GM12872 (cell line): ENCODE results near the gene DHRS12.

Experiments used
- TF ChIP-seq, protein P1 (sequence below): IDR thresholded peaks from 3 replicates; pipeline ENCODE4 v1.5.1; 2011; ENCODE audit warnings: low read depth, mild to moderate bottlenecking, low read length, moderate library complexity; ENCODE audit not compliant: insufficient read depth

The DHRS12 gene

DNA sequence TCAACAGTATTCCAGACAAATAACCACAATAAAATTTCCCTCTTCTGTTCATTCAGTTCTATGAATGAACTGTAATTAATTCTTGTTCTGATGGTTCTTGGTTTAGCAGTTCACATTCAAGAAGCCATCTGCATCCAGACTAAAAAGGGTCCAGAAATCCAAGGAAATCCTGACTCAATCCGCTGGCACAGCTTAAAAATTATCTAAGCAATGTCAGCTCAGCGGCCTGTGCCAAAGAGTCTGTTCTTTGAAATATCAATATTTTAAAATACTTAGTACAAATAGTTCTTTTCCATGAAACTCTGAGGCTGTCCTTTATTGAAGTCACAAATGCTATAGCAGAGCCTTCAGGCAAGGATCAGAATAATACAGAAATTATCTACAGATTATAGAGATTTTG lies 57.2 kb downstream of the DHRS12 start:
- TF ChIP-seq, protein P1, sequence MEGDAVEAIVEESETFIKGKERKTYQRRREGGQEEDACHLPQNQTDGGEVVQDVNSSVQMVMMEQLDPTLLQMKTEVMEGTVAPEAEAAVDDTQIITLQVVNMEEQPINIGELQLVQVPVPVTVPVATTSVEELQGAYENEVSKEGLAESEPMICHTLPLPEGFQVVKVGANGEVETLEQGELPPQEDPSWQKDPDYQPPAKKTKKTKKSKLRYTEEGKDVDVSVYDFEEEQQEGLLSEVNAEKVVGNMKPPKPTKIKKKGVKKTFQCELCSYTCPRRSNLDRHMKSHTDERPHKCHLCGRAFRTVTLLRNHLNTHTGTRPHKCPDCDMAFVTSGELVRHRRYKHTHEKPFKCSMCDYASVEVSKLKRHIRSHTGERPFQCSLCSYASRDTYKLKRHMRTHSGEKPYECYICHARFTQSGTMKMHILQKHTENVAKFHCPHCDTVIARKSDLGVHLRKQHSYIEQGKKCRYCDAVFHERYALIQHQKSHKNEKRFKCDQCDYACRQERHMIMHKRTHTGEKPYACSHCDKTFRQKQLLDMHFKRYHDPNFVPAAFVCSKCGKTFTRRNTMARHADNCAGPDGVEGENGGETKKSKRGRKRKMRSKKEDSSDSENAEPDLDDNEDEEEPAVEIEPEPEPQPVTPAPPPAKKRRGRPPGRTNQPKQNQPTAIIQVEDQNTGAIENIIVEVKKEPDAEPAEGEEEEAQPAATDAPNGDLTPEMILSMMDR, result no peak

DNA sequence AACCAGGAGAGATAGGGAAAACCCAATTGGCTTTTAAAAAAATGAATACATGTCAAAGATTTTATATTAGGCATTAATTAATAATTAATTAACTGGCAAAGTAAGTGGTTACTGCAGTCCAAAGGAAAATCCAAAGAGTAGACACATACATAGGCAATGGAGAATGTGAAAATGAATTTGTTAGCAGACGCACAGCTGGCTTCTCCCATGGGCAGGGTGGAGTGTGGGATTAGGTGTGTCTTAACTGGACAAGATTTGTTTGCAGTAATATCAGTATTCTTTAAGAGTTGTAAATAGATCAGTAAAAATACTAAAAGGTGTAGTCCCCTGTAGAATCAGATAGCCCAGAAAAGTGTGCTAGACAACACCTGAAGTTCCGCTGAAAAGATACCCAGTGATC lies 58.7 kb downstream of the DHRS12 start:
- TF ChIP-seq, protein P1, result no peak

DNA sequence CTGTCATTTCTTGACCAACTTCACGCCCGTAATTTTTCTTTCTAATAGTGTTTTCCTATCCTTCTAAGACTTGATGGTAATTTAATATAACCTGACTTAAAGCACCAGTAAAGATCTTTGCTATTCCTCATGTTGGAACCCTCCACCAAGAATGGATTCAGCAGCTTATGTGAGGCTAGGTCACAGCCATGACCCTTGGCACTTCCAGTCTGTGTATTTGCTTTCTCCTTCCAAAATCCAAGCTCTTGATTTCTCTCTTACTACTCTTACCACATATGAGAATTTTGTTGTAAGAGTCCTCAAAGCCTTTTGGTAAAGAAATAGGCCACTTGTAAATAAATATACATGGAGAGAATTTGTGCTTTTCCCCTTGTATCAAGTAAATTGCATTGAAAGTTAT lies 61.4 kb downstream of the DHRS12 start:
- TF ChIP-seq, protein P1, result no peak

DNA sequence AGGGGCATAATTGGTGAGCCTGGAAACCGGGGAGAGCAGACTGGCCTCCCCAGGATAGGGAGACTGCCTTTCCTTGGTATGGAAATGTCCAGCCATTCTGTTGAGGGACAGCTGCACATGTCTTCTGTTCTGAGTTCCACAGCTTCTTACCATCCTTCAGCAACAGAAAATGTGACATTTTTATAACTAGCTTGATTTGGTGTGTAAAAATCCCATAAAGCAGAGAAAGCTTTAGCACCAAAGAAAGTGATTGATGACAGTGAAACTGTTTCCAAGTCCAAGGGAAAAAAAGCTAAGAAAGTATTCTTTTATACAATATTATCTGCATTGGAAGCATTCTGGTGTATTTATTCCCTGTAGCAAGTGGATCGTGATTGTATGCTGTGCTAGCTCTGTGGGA lies 61.9 kb downstream of the DHRS12 start:
- TF ChIP-seq, protein P1, result no peak

DNA sequence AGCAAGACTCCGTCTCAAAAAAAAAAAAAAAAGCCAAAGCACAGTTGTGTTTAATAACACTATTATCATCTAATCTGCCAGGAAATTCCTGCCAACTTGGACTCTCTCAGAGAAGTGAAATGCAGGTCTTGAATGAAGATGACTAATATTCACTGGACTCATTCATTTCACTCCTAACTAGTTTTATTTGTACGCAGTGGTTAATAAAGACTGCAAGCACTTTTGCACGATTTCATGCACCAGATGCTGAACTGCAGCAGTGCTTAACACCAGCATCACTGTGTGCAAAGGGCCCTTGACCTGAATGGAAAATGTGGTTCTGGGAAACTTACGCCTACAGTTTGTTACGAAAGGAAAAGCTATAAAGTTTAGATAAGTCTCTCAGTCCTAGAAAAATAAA lies 63.3 kb downstream of the DHRS12 start:
- TF ChIP-seq, protein P1, result no peak

DNA sequence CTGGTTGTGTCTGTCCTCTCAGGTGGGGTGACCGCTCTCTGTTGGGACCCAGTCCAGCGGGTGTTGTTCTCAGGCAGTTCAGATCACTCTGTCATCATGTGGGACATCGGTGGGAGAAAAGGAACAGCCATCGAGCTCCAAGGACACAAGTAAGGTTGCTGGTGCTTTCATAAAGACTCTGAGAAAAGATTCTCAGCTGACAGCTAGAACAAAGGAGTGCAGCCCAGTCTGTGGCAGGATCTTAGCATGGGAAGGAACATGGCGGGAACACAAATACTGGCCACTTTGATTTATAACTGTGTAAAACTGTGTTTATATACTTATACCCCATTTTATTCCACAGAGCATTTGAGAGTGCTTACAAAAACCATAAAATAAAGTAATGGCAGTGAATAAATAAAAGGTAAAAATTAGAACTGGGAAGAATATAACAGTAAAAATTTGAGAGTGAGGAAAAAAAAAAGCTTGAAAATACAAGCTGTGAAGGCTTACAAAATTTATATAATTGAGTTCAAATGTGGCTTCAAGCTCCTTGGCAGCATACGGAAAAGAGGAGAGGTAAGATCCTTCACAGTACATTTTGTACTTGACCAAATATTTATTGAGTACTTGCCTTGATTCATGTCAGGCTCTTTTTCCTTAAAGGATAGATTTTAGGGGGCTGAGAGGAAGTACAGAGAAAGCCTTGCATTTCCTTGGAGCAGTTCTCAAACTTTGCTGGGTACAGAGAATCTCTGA lies 64.8 kb downstream of the DHRS12 start:
- TF ChIP-seq, protein P1, result no peak

DNA sequence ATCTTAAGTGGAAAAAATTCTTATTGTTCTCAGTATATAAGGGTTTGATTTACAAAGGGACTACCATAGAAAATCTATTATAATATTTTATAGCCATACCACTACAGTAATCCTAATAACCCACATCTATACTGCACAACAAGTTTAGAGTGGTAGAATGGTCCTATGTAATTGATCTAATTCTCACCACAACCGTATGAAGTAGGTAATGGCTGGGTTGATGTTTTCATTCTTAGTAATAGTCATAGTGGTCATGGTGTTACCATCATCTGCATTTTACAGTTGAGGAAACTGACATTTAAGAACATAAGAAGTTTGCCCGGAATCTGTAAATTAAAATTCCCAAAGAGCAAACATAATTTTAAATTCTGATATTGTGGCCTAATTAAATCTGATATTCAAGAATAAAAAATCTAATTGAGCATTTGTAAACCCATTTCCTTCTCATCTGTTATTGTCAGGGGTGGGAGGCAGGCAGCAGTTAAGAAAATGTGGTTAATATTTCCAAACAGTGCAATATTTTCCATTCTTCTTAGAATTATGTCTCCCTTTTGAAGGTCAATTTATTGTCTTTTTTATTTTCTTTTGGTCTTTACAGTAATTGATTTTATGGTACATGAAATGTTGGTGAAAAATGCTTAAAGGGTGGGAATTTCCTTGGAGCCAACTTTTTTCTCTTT lies 65.6 kb downstream of the DHRS12 start:
- TF ChIP-seq, protein P1, result no peak
